Fibroblast of lung (primary cell): ENCODE results near the gene CST11. TPM values are rescaled to one million over a fixed set of nuclear protein-coding genes. Genes with fewer than 3 reads are reported as not detected.

ENCODE experiments used
- DNase-seq, 2 donors: peaks; one replicate each; pipeline versions ENCODE4 v3.0.0 to v3.0.0-alpha.2; 2010; ENCODE audit warnings: low read depth in 2 of 2
- H2AFZ ChIP-seq: 2 replicates; pipeline ENCODE4 v1.5.1; 2012; ENCODE audit warnings: low read length, control low read depth, inconsistent platforms
- H3K27ac ChIP-seq: 2 replicates; pipeline ENCODE4 v1.5.1; 2011; ENCODE audit warnings: low read length, control low read depth; ENCODE audit not compliant: insufficient read depth
- H3K27me3 ChIP-seq: 2 replicates; pipeline ENCODE4 v1.5.1; 2011; ENCODE audit warnings: mild to moderate bottlenecking, low read length; ENCODE audit not compliant: control insufficient read depth, insufficient read depth
- H3K36me3 ChIP-seq: 2 replicates; pipeline ENCODE4 v1.5.1; 2011; ENCODE audit warnings: low read length; ENCODE audit not compliant: control insufficient read depth, insufficient read depth
- H3K4me1 ChIP-seq: 2 replicates; pipeline ENCODE4 v1.5.1; 2011; ENCODE audit warnings: low read length; ENCODE audit not compliant: control insufficient read depth, insufficient read depth; ENCODE audit errors: extremely low read depth
- H3K4me2 ChIP-seq: 2 replicates; pipeline ENCODE4 v1.5.1; 2011; ENCODE audit warnings: low read length, control low read depth; ENCODE audit not compliant: insufficient read depth; ENCODE audit errors: extremely low read depth
- H3K4me3 ChIP-seq, 4 experiments: fragments of 200-600 bp in 1 of 4; sonication (generic) in 1 of 4; replicated peaks in 1 of 4; 2 replicates each; pipeline ENCODE4 v1.5.1; 2011 to 2016; ENCODE audit warnings: low read length in 4 of 4, low read depth in 3 of 4, mild to moderate bottlenecking in 3 of 4, control low read depth in 2 of 4, inconsistent platforms in 1 of 4, mixed read lengths in 1 of 4; ENCODE audit not compliant: insufficient read depth in 1 of 4; ENCODE audit errors: control extremely low read depth in 1 of 4
- H3K79me2 ChIP-seq: 2 replicates; pipeline ENCODE4 v1.5.1; 2012; ENCODE audit warnings: mild to moderate bottlenecking, low read length, inconsistent platforms; ENCODE audit not compliant: control insufficient read depth, insufficient read depth
- H3K9ac ChIP-seq: 2 replicates; pipeline ENCODE4 v1.5.1; 2011; ENCODE audit warnings: mild to moderate bottlenecking, low read length, control low read depth; ENCODE audit not compliant: insufficient read depth
- H3K9me3 ChIP-seq: 2 replicates; pipeline ENCODE4 v1.5.1; 2012; ENCODE audit warnings: low read depth, low read length; ENCODE audit not compliant: control insufficient read depth, insufficient read depth
- H4K20me1 ChIP-seq: 2 replicates; pipeline ENCODE4 v1.5.1; 2011; ENCODE audit warnings: low read length; ENCODE audit not compliant: control insufficient read depth, insufficient read depth; ENCODE audit errors: extremely low read depth
- EZH2 ChIP-seq: IDR thresholded peaks from 2 replicates; pipeline ENCODE4 v1.5.1; 2012; ENCODE audit warnings: low read length, control low read depth, mild to moderate bottlenecking; ENCODE audit errors: missing control alignments
- polyA plus RNA-seq, 2 donors: library from polyadenylated mRNA; depleted of rRNA in 1 of 2; stranded (reverse) in 1 of 2; unstranded in 1 of 2; fragments of >200 nt; gene quantifications; 2 replicates each; pipeline ENCODE4 v1.2.1, GENCODE V29; 2011 to 2012; ENCODE audit warnings: missing spikeins in 1 of 2
- total RNA-seq: library from RNA; depleted of rRNA; stranded (reverse); fragments of >200 nt; gene quantifications from 2 replicates; pipeline ENCODE4 v1.2.1, GENCODE V29; 2014
- TF ChIP-seq, protein P1 (sequence below), 2 donors: IDR thresholded peaks in 1 of 2; conservative IDR thresholded peaks in 1 of 2; 1 replicate in 1 of 2; 2 replicates in 1 of 2; pipeline ENCODE4 v1.5.1; 2011 to 2012; ENCODE audit warnings: low read length in 2 of 2, control low read depth in 1 of 2, inconsistent platforms in 1 of 2, low read depth in 1 of 2, mild to moderate bottlenecking in 1 of 2

The CST11 gene
- total and polyA plus RNA-seq, 2 donors (not counting 1 experiment from before 2014, with no cell fraction given): not detected

DNA sequence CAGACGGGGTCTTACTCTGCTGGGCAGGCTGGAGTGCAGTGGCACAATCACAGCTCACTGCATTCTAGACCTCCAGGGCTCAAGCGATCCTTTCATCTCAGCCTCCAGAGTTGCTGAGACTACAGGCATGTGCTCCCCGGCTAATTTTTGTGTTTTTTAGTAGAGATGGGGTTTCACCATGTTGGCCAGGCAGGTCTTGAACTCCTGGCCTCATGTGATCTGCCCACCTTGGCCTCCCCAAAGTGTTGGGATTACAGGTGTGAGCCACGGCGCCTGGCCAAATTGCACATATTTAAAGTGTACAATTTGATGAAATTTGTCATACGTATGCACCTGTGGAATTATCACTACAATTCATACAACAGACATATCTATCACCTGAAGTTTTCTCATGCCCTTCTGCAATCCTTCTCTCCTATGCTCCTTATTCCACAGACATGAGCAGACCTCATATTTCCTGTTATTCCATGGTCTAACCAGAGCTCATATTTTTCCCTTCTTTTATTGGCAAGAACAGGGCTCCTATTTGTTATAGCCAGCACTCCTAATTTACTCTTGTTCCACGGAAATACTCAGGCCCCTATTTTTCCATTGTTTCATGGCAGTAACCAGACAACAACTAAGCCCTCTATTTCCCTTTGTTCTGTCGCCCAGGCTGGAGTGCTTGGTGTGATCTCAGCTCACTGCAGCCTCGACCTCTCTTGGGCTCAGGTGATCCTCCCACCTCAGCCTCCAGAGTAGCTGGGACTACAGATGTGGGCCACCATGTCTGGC lies 15.4 kb downstream of the CST11 start:
- Histone ChIP-seq H3K4me1 (no peaks in the 10 kb centered on the region), H3K36me3 (no peaks in the 10 kb centered on the region), H3K4me3 (no peak overlapping the region), H3K27me3 (no peaks in the 10 kb centered on the region), H3K27ac (no peak overlapping the region), H2AFZ (no peak overlapping the region), H3K9me3 (no peaks in the 10 kb centered on the region), H3K9ac (no peak overlapping the region), H4K20me1 (no peaks in the 10 kb centered on the region), H3K4me2 (no peak overlapping the region), H3K79me2 (no peaks in the 10 kb centered on the region)
- no peak for TF ChIP-seq EZH2
- TF ChIP-seq, protein P1, sequence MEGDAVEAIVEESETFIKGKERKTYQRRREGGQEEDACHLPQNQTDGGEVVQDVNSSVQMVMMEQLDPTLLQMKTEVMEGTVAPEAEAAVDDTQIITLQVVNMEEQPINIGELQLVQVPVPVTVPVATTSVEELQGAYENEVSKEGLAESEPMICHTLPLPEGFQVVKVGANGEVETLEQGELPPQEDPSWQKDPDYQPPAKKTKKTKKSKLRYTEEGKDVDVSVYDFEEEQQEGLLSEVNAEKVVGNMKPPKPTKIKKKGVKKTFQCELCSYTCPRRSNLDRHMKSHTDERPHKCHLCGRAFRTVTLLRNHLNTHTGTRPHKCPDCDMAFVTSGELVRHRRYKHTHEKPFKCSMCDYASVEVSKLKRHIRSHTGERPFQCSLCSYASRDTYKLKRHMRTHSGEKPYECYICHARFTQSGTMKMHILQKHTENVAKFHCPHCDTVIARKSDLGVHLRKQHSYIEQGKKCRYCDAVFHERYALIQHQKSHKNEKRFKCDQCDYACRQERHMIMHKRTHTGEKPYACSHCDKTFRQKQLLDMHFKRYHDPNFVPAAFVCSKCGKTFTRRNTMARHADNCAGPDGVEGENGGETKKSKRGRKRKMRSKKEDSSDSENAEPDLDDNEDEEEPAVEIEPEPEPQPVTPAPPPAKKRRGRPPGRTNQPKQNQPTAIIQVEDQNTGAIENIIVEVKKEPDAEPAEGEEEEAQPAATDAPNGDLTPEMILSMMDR (conservative IDR thresholded peaks at IDR 0.05 in 1 of 2, IDR thresholded peaks at IDR 0.05 in 1 of 2; ENCODE audit: low read depth in 1 of 2, low read length in 2 of 2): no peak
- DNase-seq: no peak

DNA sequence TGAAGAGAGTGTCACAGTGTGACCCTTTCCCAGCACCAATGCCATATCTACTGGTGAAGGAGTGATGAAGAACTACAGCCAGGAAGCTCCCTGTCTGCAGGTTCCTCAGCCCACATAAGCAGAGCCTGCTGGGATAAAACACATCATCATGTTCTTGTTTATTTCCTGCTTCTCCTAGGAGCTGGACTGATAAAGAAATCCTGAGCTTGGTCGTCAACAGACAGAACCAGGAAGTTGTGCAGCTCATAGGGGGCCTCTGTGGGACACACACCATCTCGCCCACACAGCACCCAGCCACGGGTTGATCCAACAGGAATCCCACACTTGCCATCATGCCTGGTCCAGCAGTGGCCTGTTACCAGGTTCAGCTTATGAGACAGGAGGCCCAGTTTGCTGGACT lies 16.0 kb downstream of the CST11 start:
- Histone ChIP-seq H3K27me3 (no peaks in the 10 kb centered on the region), H3K79me2 (no peaks in the 10 kb centered on the region), H3K4me1 (no peaks in the 10 kb centered on the region), H3K9me3 (no peaks in the 10 kb centered on the region), H3K27ac (no peak overlapping the region), H3K9ac (no peak overlapping the region), H2AFZ (no peak overlapping the region), H3K4me3 (no peak overlapping the region), H3K4me2 (no peak overlapping the region), H3K36me3 (no peaks in the 10 kb centered on the region), H4K20me1 (no peaks in the 10 kb centered on the region)
- no peak for DNase-seq
- TF ChIP-seq, protein P1 (conservative IDR thresholded peaks at IDR 0.05 in 1 of 2, IDR thresholded peaks at IDR 0.05 in 1 of 2; ENCODE audit: low read depth in 1 of 2, low read length in 2 of 2): no peak
- no peak for TF ChIP-seq EZH2

DNA sequence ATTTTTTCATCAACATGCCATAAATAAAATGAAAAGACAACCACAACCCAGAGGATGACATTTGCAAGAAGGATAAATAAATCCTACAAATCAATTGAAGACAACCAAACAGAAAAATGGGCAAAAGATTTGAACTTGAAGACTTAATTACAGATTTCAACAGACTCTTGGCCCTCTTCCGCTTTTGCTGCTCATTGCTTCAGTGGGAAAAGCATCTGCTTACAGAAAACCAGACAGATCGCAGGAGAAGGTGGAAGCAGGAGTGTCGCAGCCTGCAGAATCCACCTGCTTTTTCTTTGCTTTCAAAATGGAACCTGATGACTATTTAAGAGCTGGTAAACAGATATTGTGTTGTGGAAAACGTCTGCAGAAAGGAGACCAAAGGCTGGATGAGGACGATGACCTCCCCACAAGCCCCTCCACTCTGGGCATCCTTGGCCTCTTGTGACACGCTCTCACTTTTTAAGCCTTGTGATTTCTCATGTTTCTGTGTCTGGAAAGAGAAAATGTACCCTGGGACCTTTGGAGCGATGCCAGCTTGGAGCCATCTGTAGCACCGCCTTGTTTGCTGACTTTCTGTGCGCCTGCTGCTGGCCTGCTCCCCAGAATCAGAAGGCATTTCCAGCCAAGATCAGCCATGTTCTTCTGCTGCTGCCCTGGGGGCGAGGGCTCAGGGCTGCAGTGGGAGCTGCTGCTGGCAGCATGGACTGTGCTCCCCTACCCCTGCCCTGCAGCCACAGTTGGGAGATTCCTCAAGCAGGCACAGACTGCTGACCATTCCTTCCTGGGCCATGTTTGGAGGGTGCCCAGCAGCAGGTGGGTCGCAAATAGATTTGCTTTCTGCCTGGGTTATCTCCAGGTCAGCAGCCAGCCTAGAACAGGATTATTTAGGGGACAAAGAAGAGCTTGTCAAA lies 16.8 kb downstream of the CST11 start:
- TF ChIP-seq EZH2: no peak
- TF ChIP-seq, protein P1 (conservative IDR thresholded peaks at IDR 0.05 in 1 of 2, IDR thresholded peaks at IDR 0.05 in 1 of 2; ENCODE audit: low read depth in 1 of 2, low read length in 2 of 2): no peak
- Histone ChIP-seq H3K4me2 (no peak overlapping the region), H3K27ac (no peak overlapping the region)

More for the DNA sequence above, 16.8 kb downstream of the CST11 start:
- H3K9me3 ChIP-seq: no peaks in the 10 kb centered on the region
- H4K20me1 ChIP-seq: no peaks in the 10 kb centered on the region
- no peak overlapping the region for H3K4me3 ChIP-seq
- H3K4me1 ChIP-seq: no peaks in the 10 kb centered on the region
- H3K27me3 ChIP-seq: no peaks in the 10 kb centered on the region
- no peaks in the 10 kb centered on the region for H3K36me3 ChIP-seq
- H3K79me2 ChIP-seq: no peaks in the 10 kb centered on the region
- no peak overlapping the region for H2AFZ ChIP-seq
- H3K9ac ChIP-seq: no peak overlapping the region
- DNase-seq: no peak
